ENCODE results near the gene NME7.

GRCh38 chr1:169288011-169288414, 79.6 kb downstream of the NME7 start:
- no peak for TF ChIP-seq EZH2 (IDR thresholded peaks at IDR 0.05)
- TF ChIP-seq POLR2AphosphoS5 (IDR thresholded peaks at IDR 0.05; ENCODE audit: borderline replicate concordance, low read depth, low read length) = no peak
- no peak for TF ChIP-seq FOXP2 (optimal IDR thresholded peaks at IDR 0.05; ENCODE audit: control extremely low read depth, extremely low read length, insufficient read depth)
